Measurements from ENCODE around the gene CAPZA1. TPM values are rescaled to one million over a fixed set of nuclear protein-coding genes. Genes with fewer than 3 reads are reported as not detected.

CAPZA1 gene
- total and polyA plus RNA-seq, 2 of the 8 experiments (the other 6 are each of a cell fraction or from before 2014, with no cell fraction given) = 48.9 to 107 TPM

DNA sequence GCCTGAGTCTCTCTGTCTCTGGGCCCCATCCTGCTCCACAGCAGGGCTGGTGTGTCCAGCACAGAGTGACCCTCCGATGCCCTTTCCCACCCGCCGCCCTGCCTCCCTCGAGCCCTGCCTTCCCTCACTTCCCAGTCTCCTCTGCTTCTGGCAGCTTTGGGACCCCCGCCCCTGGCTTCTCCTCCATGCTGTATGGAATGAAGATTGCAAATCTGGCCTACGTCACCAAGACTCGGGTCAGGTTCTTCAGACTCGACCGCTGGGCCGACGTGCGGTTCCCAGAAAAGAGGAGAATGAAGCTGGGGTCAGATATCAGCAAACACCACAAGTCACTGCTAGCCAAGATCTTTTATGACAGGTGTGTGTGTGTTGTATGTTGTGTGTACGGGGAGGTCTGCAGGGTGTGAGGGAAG is 69.2 kb downstream of the CAPZA1 start (continued):
- TF ChIP-seq, protein P1, sequence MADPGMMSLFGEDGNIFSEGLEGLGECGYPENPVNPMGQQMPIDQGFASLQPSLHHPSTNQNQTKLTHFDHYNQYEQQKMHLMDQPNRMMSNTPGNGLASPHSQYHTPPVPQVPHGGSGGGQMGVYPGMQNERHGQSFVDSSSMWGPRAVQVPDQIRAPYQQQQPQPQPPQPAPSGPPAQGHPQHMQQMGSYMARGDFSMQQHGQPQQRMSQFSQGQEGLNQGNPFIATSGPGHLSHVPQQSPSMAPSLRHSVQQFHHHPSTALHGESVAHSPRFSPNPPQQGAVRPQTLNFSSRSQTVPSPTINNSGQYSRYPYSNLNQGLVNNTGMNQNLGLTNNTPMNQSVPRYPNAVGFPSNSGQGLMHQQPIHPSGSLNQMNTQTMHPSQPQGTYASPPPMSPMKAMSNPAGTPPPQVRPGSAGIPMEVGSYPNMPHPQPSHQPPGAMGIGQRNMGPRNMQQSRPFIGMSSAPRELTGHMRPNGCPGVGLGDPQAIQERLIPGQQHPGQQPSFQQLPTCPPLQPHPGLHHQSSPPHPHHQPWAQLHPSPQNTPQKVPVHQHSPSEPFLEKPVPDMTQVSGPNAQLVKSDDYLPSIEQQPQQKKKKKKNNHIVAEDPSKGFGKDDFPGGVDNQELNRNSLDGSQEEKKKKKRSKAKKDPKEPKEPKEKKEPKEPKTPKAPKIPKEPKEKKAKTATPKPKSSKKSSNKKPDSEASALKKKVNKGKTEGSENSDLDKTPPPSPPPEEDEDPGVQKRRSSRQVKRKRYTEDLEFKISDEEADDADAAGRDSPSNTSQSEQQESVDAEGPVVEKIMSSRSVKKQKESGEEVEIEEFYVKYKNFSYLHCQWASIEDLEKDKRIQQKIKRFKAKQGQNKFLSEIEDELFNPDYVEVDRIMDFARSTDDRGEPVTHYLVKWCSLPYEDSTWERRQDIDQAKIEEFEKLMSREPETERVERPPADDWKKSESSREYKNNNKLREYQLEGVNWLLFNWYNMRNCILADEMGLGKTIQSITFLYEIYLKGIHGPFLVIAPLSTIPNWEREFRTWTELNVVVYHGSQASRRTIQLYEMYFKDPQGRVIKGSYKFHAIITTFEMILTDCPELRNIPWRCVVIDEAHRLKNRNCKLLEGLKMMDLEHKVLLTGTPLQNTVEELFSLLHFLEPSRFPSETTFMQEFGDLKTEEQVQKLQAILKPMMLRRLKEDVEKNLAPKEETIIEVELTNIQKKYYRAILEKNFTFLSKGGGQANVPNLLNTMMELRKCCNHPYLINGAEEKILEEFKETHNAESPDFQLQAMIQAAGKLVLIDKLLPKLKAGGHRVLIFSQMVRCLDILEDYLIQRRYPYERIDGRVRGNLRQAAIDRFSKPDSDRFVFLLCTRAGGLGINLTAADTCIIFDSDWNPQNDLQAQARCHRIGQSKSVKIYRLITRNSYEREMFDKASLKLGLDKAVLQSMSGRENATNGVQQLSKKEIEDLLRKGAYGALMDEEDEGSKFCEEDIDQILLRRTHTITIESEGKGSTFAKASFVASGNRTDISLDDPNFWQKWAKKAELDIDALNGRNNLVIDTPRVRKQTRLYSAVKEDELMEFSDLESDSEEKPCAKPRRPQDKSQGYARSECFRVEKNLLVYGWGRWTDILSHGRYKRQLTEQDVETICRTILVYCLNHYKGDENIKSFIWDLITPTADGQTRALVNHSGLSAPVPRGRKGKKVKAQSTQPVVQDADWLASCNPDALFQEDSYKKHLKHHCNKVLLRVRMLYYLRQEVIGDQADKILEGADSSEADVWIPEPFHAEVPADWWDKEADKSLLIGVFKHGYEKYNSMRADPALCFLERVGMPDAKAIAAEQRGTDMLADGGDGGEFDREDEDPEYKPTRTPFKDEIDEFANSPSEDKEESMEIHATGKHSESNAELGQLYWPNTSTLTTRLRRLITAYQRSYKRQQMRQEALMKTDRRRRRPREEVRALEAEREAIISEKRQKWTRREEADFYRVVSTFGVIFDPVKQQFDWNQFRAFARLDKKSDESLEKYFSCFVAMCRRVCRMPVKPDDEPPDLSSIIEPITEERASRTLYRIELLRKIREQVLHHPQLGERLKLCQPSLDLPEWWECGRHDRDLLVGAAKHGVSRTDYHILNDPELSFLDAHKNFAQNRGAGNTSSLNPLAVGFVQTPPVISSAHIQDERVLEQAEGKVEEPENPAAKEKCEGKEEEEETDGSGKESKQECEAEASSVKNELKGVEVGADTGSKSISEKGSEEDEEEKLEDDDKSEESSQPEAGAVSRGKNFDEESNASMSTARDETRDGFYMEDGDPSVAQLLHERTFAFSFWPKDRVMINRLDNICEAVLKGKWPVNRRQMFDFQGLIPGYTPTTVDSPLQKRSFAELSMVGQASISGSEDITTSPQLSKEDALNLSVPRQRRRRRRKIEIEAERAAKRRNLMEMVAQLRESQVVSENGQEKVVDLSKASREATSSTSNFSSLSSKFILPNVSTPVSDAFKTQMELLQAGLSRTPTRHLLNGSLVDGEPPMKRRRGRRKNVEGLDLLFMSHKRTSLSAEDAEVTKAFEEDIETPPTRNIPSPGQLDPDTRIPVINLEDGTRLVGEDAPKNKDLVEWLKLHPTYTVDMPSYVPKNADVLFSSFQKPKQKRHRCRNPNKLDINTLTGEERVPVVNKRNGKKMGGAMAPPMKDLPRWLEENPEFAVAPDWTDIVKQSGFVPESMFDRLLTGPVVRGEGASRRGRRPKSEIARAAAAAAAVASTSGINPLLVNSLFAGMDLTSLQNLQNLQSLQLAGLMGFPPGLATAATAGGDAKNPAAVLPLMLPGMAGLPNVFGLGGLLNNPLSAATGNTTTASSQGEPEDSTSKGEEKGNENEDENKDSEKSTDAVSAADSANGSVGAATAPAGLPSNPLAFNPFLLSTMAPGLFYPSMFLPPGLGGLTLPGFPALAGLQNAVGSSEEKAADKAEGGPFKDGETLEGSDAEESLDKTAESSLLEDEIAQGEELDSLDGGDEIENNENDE (IDR thresholded peaks at IDR 0.05; ENCODE audit: insufficient replicate concordance, low read length) = no peak
- TF ChIP-seq NANOG (IDR thresholded peaks at IDR 0.05; ENCODE audit: insufficient read depth, low read depth, low read length, poor library complexity, severe bottlenecking) = no peak
- TF ChIP-seq FOSL1 (IDR thresholded peaks at IDR 0.05; ENCODE audit: insufficient read depth, low read depth, low read length) = no peak
- no peak for TF ChIP-seq RFX5 (IDR thresholded peaks at IDR 0.05; ENCODE audit: borderline replicate concordance, low read depth, low read length)
- TF ChIP-seq RNF2 (IDR thresholded peaks at IDR 0.05; ENCODE audit: borderline replicate concordance, low read depth, low read length, missing control alignments, poor library complexity, severe bottlenecking) = no peak
- TF ChIP-seq RXRA (IDR thresholded peaks at IDR 0.05; ENCODE audit: insufficient read depth, low read depth, low read length) = no peak
- no peak for TF ChIP-seq SP2 (IDR thresholded peaks at IDR 0.05; ENCODE audit: low read length)
- no peak for TF ChIP-seq CTBP2 (IDR thresholded peaks at IDR 0.05; ENCODE audit: borderline replicate concordance, insufficient read depth, insufficient read length, low read length)
- TF ChIP-seq SIN3A (conservative IDR thresholded peaks at IDR 0.05 in 1 of 2, IDR thresholded peaks at IDR 0.05 in 1 of 2; ENCODE audit: low read depth in 1 of 2, low read length in 2 of 2) = no peak
- no peak for TF ChIP-seq SUZ12 (IDR thresholded peaks at IDR 0.05; ENCODE audit: low read length)
